ENCODE data around the gene RAPGEF5.

The RAPGEF5 gene

DNA sequence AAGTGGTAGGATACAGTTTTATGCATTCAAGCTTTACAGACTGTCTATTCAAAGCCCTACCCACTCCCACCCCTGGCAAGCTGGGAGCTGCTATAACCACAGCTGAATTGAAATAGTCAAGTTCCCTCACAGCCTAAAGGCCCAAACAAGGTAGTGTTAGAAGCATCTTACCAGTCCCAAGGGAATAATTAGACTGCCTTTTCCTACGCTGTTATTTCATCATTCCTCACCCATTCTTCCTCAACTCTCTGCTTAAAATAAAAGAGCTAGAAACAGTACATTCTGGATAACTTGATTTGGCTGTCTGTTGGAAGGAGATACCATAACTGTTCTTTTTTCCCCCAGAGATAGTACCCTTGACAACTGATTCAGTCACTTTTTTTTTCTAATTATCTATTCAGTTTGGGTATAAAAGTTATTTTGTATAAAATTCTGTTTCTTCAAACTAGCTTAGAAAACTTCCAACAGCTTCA is 54.0 kb downstream of the RAPGEF5 start:
- DNase-seq (ENCODE audit: low spot score) = no peak

DNA sequence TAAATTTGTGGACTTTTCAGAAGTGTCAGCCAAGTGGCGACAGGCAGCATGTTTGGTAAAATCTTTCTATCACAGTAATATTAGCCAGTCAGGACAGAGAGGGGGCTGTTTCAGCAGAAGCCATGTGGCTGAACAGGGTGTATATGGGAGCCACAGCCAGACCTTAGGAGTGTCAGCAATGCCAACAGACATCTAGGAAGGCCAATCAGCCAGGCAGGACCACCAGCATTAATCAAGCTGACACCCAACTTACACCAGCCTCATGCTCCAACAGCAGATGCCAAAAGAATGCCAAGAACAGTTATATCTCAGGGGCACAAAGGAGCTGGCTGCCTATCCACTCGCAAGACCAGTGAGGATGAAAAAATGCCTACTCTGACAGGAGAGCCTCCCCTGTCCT is 54.8 kb downstream of the RAPGEF5 start:
- DNase-seq (ENCODE audit: low spot score) = no peak

DNA sequence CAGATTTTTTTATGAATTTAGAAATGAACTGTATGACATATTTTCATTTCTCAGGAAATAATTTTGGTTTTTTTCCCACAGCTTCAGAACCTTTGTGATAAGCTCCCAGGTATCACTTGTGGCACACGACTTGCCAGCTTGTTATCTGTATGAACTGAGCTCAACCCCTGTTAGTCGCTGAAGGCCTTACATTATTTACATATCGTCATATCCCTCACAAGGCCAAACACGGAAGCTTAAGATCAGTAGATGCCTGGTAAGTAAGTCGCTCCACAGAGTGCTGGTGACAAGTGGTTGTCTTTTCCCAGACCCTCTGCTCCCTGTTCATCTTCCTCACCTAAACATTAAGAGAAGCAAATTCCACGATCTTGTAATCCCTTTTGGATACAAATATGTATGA is 55.2 kb downstream of the RAPGEF5 start:
- no peak for DNase-seq (ENCODE audit: low spot score)

DNA sequence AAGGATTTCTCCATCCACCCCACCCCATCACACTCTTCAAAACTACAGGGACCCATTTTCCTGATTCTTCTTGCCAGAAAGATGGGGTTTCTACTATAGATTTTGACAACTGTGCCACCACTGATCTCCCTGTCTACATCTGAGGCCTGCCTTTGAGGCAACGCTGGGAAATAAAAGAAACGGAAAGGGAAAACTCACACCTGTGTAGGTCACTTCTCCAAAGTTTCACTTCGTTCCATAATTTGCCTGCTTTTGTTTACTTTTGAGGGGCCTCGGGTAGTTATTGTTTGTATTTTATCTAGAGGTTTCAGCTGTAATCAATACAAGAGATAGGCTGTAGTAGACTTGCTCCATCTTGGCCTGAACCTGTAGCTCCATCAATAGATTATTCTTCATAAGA is 56.1 kb downstream of the RAPGEF5 start:
- DNase-seq (ENCODE audit: low spot score) = no peak

DNA sequence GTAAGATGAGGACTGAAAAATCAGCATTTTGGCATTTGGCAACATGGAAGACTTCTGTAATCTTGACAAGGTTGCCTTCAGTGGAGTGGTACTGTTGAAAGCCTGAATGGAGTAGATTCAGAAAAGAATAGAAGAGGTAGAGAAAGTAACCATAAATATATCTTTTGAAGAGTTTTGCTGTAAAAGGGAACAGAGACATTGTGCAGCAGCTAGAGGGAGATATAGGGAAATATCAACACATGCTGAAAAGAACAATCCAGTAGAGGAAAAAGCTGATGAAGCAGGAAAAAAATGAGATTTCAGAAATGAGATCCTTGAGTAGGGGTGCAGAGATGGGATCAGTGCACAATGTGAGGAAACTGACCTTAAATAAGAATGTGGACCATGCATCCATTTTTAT is 60.0 kb downstream of the RAPGEF5 start:
- peak; percentile 60 for DNase-seq (ENCODE audit: low spot score)

DNA sequence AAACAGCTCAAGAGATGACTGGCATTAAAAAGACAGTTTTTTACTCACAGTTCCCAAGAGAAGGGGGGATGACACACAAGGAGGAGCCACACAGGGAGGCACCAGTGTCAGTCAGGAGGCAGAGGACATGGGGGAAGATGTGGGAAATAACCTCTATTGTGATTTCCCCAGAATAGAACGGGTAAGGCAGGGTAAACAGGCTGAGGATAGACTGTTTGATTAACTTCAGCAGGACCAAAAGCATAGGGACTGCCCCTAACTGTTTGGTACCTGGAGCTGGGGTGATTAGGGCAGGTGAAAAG is 60.7 kb downstream of the RAPGEF5 start:
- DNase-seq (ENCODE audit: low spot score) = no peak

DNA sequence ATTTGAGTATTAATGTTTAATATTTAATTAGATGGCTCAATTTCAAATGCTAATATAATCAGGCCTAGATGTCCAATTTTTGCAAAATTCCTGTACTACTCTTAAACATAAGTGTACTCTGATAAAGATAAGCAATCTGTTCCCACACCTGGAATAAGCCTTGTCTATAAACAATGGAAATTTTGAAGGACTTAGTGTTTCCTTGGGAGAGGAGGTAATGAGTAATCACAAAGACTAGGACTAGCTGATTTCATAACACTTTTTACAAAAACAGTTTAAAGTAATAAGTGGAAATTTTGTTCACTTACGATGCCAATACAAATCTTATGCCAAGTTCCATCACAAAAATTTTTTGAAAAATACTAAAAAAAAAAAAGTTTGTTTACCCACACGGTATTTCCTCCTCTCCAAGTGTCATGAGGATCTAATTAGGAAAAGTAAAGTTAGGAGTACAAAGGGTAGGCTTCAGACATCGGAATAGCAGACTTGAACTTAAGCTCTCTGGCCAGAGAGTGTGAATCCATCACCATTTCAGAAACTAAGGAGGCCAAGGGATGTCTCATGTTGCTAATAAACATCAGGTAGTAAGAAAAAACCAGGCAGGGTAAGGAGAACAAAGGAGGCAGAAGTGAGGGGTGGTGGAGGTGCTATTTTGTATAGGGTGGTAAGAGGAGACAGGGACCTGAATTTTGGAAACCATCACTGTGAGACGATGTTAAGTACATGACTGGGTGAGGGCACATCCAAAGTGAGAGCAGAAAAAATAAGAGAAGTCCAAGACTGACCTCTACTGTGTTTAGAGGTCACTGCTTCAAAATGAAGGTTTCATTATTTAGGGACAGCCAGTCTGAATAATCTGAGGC is 61.3 kb downstream of the RAPGEF5 start:
- DNase-seq (ENCODE audit: low spot score) = peak; percentile 79

DNA sequence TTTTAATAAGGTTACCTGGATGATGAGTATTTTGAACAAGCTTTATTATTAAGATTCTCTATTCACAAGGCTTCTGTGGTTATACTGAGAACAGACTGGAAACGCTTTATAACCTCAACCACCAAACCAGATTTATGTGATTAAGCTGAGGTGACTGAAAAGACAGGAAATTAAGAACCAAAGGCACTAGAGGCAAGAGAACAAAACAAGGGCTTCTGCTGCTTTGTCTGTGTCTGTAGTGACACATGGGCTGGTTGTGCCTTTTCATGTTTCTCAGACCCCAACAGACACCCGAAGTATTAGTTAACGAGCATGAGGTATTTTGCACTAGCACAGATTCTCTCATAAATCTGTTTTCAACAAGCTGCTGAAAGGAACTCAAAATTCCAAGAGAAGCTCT is 64.4 kb downstream of the RAPGEF5 start:
- DNase-seq (ENCODE audit: low spot score) = peak; percentile 46

DNA sequence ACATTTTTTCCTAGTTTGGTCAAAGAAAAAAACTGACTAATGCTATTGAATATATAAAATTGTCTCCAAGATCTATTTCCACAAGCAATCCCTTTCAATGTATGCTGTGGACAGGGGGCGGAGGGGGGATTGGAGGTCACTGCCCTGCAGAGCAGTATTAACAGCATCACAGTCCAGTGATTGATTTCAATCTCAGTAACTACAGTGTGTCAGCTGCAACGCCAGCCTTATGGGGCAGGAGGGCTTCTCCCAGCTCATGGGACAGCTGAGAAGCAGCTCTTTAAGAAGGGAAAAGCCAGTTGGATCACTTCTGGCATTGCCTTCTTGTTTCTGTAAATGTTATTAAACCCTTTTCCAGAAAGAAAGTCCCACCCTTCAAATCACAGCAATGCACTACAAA is 65.0 kb downstream of the RAPGEF5 start:
- DNase-seq (ENCODE audit: low spot score) = peak; percentile 35

DNA sequence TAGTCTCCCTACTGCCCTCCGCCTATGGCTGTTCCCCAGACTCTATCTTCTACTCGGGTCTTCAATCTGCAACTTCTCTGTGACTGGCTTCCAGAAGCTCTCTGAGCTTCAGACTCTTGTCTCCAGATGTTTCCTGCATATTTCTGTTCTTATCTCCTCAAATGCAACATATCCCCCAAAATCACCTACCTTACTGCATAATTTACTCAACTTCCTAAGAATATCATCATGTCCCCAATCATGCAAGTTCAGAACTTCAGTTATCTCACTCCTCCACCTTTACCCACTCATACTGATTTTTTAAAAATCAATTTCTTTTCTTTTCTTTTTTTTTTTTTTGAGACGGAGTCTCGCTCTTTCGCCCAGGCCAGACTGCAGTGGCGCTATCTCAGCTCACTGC is 68.8 kb downstream of the RAPGEF5 start:
- no peak for DNase-seq (ENCODE audit: low spot score)

DNA sequence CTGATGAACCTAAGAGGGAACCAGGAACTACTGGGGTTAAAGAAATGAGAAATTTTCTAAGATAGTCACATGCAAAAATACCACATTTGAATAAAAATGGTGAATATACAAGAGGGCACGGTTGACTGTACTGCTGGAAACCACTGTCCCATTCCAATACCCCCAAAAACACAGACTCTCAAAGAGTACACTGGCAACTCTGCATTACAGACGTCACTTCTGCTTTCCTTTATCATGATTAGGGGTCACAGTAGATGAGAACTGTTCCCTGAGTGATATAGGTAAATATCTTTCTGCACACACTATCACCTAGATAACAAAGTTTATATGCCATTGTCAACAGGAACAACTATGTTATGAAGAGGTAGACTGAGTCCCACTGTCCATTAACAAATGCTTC is 69.5 kb downstream of the RAPGEF5 start:
- no peak for DNase-seq (ENCODE audit: low spot score)

DNA sequence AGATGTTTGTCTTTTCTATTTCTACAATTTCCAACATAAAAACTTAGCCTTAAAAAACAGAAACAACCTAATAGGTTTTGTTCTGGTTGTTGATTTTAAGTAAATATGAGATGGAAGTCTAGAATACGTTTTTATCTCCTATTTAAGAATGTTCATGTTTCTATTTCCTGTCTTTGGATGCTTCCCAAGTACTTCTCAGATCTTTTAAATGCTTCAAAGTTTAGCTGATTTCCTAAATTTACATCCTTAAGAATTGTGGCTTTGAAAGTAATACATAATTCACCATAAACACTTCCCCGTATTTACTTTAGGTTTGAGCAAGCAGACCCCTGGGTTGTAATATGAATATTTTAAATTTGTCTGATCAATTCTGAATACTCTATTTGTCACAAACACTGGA is 70.5 kb downstream of the RAPGEF5 start:
- DNase-seq (ENCODE audit: low spot score) = no peak

DNA sequence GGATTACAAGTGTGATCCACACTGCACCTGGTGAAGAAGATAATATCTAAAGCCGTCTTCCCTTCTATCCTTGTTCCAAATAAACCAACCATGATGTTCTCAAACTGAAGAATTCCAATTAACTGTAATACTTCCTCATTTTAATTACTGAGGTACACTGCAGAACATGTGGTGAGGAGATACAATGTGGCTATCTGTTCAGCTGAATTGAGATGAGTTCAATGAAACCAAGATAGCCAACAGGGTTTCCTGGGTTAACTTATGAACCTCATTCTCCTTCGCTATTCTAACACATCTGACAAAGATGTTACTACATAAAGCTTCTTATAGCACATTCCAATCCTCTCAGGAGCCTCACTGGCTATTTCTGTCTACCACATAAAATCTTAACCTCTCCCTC is 75.5 kb downstream of the RAPGEF5 start:
- DNase-seq (ENCODE audit: low spot score) = no peak

DNA sequence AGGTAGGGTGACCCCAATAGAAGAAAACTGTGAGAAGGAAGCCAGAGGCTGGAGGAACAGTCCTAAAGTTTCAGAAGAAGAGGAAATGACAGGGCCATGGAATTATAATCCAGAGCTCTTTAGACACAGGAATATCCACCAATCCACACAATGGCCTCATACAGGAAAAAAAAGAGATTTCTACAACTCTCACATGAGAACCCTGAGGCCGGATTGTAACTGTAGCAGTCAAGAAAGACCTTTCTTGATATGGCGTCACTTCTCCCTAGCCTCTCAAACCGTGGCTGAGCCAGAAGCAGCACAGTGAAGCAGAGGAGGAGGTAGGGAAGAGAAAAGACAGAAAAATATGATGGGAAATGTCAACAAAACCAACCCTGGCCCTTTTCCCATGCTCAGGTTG is 76.9 kb downstream of the RAPGEF5 start:
- no peak for DNase-seq (ENCODE audit: low spot score)

DNA sequence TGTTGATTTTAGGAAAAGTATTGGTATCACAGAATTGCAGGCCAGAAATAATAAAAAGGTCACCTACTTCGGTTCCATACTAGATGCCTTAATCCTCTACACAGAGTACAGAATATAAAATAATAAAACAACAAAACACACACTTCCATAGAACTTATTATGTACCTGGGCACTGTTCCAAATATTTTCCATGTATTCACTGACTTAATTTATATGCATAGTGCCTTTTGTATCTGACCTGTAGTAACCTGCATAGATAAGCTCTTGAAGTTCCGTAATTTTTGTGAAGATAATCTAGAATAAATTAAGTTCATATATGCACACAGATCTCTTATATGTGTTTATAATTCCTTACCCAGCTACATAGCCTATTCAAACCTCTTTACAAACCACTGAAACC is 78.3 kb downstream of the RAPGEF5 start:
- DNase-seq (ENCODE audit: low spot score) = no peak

DNA sequence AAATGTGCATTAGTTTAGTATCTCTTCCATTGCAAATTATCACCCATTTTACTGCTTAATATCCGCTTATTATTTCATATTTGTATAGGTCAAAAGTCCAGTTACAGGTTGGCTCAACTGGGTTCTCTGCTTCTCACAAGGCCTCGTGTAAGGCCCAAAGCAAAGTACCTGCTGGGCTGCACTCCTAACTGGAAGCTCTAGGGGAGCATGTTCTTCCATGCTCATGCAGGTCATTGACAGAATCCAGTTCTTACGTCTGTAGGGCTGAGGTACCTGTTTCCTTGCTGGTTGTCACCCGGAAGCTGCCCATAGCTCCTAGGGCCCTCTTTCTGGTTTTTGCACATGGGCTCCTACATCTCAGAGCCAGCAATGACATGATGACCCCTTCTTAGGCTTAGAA is 79.6 kb downstream of the RAPGEF5 start:
- no peak for DNase-seq (ENCODE audit: low spot score)

DNA sequence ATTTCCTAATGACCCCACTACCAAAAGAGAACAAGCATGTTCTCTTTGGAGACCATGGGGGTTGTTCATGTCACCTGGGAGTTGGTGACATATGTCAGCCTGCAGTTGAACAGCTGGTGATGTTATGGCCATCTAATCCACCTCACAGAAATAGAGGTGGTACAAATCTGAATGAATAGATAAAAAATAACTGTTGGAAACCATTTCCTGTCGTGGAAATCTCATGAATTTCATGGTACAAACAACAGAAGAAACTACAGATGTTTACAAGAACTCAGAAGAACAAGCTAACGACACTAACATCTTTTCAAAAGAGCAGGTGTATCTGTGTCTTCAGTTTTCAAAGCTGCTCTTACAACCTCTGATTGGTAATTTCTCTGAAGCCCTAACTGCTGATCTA is 81.3 kb downstream of the RAPGEF5 start:
- no peak for DNase-seq (ENCODE audit: low spot score)

DNA sequence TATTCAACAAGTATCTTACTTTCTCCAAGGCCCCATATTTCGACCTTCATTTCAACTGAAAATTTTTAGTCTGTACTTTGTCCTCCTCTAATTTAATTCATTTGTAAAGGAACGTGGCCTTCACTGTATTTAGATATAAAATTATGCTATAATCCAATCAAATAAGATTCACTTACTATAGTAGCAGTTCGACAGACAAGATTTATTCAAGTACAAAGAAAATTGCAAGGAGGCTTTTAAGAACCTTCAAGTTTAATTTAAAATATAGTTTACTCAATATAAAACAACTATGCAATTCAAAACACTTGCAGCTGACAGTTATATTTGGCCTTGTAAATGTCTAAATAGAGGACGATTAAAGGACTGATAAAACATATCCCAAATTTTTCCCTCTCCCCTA is 85.6 kb downstream of the RAPGEF5 start:
- no peak for DNase-seq (ENCODE audit: low spot score)

DNA sequence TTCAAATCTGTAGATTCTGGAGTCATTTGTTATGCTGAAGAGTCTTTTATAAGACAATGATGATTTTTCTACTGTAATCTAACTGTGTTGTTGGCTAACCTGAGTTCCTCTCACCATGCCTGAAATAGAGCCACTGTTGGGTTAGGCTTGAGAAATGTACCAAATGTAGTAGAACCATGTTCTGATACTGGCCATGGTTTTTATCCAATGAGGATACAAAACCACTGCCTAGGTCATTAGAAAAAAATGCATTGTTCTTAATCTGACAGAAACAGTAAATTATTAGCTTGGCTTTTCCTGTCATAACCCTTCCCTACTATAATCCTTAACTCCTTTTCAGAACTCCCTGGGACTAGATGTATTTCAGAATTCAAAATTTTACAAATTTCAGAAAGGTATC is 86.6 kb downstream of the RAPGEF5 start:
- DNase-seq (ENCODE audit: low spot score) = no peak

DNA sequence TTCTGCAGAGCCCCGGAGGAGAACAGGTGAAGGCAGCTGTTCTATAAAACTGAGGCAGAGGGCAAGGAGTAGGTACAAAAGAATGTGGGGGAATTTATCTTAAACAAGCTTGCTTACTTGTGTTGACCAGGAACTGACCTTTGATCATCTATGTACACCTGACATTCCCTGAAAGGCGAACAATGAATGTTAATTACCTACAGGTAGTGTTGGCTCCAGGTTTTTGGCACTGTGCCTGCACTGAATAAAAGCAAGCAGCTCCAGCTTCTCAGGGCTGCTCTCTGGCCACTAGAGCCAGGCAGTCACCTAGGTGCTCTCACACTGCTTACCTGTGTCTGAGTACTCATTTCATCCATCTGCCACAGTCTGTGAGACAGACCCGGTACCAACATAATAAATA is 87.0 kb downstream of the RAPGEF5 start:
- no peak for DNase-seq (ENCODE audit: low spot score)

DNA sequence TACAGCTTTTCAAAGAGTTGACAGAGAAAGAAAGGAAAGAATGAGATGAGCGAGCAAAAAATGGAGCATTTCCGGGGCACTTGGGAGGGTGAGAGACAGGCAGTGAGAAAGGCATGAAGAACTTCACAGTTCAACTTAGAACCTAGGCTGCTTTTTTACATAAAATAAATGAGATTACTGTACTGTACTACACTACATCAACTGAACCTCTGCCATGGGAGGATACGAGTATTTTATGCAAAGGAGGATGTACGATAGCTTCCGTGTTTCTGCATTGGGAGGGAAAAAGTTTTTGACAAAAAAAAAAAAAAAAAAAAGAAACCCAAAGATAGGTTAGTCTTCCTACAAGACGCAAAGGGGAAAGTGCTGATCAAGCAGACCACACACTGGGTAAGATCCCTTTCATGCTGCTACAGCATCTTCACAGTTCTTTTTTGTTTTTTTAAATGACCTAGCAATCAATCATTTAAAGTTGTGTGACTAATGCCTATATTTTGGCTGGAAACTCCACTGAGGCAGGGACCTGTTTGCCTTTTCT is 88.0 kb downstream of the RAPGEF5 start:
- no peak for DNase-seq (ENCODE audit: low spot score)

DNA sequence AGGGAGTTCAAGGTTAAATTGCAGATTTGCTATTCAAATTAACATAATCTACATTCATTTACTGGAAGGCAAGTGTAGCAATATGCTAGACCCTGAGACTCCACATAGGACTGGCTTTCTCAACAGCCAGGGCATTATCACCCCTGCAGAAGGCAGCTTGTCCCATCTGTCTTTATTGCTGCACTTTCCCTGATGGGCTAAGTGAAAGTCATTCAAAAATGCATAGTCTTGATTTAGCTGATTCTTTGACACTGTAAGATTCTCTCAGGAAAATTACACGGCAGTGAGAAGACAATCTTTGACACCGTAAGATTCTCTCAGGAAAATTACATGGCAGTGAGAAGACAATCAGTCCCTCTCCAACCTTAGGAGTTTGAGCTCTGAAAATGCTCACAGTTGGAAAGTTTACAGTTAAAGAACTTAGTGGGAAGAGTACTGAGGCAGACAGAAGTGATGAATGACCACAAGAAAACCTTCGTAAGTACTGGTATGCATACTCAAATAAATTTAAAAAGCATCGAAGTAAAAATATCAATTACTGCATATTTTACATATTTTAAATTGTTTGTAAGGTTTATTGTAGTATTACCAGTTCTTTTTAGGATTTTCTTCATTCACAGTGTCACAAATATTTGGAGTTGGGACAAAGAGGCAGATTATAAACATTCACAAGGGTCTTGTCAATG is 88.9 kb downstream of the RAPGEF5 start:
- no peak for DNase-seq (ENCODE audit: low spot score)

DNA sequence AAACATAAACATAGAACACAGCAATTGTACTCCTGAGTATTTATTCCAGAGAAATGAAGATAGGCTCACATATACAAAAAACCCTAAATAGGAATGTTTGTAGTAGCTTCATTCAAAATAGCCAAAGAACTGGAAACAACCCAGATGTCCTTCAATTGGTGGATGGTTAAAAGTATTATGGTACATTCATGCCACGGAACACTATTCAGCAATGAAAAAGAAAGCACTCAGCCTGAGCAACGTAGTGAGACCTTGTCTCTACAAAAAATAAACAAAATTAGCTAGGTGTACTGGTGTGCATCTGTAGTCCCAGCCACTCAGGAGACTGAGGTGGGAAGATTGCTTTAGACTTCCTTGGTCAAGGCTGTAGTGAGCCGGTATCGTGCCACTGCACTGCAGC is 94.4 kb downstream of the RAPGEF5 start:
- no peak for DNase-seq (ENCODE audit: low spot score)
